Measurements from ENCODE around the gene CUX1.
"Not testable (repeated sequence)": the region's sequence is repeated elsewhere in the genome, so short reads cannot be mapped to it uniquely, and the experiment has no call there.

Gene CUX1

GRCh38 chr7:101828301-101829020, 11.0 kb downstream of the CUX1 start:
- DNase-seq, result no peak

GRCh38 chr7:101829374-101829773, 11.9 kb downstream of the CUX1 start:
- DNase-seq, result no peak

- DNase-seq, result no peak
Observed at GRCh38 chr7:101829821-101830220, 12.4 kb downstream of the CUX1 start.

DNA sequence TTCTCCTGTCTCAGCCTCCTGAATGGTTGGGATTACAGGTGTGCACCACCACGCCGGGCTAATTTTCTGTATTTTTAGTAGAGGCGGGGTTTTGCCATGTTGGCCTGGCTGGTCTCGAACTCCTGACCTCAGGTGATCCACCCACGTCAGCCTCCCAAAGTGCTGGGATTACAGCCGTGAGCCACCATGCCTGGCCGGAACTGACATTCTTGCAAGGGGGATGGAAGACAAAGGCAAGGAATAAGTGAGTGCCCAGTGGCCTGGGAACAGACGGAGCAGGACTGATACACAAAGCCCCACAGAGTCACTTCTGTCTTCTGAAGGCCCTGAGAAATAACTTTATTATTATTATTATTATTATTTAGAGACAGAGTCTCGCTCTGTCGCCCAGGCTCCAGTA, 14.0 kb downstream of the CUX1 start:
- not testable (repeated sequence) for DNase-seq

DNA sequence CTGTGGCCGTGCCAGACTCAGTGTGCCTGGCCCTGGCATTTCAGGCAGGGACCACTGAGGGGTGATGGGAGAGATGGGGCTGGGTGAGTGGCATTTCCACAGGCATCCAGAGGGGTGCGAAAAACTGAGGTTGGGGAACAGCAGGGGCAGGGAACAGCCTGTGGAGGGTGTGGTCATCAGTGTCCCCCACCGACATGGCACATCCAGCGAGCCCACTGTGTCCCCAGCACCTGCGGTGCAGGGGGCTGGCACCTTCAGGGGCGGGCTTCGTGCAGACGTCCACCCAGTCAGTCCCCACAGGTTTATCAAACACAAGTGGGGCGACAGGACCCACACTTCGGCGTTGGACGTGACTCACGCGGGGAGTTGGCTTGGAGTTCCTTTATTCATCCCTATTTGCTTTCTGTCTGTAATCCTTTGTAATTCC, 14.8 kb downstream of the CUX1 start:
- DNase-seq, result no peak

DNA sequence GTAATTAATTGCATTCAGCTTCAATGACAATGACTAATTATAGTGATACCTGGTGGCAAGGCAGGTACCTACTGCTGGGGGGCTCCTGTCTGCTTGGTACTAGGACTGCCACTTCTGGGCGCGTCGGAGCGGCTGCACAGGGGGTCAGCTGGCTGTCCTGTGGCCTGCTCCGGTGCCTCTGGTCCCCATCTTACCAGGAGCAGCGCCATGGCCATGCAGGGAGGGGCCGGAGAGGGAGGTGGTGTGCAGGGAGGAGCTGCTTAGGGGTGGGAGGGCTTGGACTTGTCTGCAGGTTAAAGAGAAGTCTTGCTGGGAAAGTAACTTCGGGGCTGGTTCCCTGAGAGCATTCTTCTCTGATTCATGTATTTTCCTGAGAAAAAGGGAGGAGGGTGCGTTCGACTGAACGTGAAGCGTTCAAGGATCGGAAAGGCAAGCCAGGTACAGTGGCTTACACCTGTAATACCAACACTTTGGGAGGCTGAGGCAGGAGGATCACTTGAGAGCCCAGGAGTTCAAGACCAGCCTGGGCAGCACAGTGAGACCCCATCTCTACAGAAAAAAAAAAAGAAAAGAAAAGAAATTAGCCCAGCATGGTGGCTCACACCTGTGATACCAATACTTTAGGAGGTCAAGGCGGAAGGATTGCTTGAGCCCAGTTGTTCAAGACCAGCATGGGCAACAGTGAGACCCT, 15.4 kb downstream of the CUX1 start:
- no peak for DNase-seq

- DNase-seq, result no peak
Observed at GRCh38 chr7:101833799-101834198, 16.4 kb downstream of the CUX1 start.

- no peak for DNase-seq
Observed at GRCh38 chr7:101835136-101835535, 17.7 kb downstream of the CUX1 start.

DNA sequence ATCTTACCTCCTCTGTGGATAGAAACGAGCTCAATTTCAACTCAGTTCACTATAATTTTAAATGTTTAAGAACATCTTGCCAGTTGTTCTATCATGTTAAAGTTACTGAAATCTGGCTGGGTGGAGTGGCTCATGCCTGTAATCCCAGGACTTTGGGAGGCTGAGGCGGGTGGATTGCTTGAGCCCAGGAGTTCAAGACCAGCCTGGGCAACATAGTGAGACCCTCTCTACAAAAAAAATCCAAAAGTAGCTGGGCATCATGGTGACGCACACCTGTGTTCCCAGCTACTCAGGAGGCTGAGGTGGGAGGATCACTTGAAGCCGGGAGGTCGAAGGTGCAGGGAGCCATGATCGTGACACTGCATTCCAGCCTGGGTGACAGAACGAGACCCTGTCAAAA, 20.0 kb downstream of the CUX1 start:
- not testable (repeated sequence) for DNase-seq

DNA sequence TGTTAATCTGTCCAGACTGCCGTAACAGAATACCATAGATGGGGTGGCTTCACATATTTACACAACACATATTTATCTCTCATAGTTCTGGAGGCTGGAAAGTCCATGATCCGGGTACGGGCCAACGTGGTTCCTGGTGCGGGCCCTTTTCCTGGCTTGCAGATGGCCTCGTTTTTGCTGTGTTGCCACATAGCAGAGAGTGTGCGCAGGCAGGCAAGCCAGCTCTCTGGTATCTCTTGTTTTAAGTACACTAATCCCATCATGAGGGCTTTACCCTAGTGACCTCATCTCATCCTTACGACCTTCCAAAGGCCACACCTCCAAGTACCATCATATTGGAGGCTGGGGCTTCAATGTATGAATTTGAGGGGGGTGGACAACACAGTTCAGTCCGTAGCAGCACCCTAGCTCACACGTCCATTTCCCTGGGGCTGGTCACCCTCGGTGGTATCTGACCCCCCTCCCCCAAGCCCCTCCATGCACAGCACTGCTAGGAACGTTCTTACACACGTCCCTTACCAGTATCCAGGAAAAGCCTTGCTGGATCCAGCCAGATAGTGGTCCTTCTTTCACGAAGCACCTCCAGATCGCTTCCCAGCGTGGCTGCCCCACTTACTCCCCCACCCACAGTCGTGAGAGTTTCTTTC, 21.5 kb downstream of the CUX1 start:
- DNase-seq, result no peak

DNA sequence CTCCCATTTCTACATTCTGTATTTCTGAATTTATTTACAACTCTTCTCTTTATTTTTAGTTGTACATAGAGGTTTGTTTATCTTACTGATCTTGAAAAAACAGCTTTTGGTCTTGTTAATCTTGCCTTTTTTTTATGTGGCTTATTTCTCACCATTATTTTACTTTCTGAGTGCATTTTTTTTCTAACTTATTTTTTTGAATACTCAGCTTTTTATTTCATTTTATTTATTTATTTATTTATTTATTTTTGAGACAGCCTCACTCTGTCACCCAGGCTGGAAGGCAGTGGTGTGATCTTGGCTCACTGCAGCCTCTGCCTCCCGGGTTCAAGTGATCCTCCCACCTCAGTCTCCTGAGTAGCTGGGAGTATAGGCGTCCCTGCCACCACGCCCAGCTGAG, 23.9 kb downstream of the CUX1 start:
- DNase-seq, result no peak

GRCh38 chr7:101843293-101844271, 26.2 kb downstream of the CUX1 start:
- DNase-seq, result no peak

DNA sequence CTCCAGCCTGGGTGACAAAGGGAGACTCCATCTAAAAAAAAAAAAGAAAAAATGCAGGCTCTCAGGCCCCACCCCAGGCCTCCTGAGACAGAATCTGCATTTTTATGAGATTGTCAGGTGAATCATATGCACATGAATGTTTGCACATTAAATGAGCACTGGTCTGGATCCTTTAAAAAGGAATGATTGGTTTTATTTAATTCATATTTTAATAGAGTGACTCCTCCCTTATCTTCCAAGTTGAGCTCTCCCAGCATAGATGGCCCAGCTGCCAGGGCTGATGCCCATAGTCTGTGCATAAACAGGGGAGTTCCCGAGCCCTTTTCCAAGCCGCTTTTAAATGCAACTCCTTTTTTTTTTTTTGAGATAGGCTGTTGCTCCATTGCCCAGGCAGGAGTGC, 28.5 kb downstream of the CUX1 start:
- DNase-seq, result no peak

GRCh38 chr7:101846800-101847538, 29.5 kb downstream of the CUX1 start:
- no peak for DNase-seq

DNA sequence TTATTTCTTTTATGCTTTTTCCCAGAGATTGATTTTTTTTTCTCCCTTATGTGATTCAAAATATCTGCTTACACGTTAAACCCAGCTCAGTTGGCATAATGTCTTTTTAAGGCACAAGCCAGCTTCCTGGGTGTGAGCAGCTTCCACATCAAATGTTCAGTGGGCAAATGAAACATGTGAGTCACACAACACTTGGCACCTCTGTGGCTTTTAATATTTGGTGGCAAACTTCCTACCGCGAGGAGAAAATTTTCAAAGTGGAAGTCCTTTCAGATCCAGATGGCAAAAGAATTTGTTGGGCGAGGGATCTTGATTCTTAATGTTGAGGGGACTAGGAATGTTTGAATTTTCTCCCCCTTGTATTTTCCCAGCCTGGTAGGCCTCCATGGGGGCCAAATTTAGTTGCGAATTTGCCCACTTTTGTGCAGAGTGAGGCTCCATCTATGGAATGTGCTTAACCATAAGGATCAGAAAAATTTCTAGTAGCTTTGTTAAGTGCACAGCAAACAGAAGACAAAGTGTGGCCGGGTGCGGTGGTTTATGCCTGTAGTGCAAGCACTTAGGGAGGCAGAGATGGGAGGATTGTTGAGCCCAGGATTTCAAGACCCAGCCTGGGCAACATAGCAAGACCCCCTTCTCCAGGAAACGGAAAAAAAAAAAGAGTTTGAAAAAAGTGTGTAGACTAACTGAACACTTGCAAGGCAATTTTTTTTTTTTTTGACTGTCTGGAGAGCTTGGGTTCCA, 31.0 kb downstream of the CUX1 start:
- no peak for DNase-seq

GRCh38 chr7:101849314-101849713, 31.9 kb downstream of the CUX1 start:
- DNase-seq, result not testable (repeated sequence)

- DNase-seq, result not testable (repeated sequence)
Observed at GRCh38 chr7:101852364-101852763, 34.9 kb downstream of the CUX1 start.

- DNase-seq, result no peak
Observed at GRCh38 chr7:101853684-101854083, 36.3 kb downstream of the CUX1 start.

DNA sequence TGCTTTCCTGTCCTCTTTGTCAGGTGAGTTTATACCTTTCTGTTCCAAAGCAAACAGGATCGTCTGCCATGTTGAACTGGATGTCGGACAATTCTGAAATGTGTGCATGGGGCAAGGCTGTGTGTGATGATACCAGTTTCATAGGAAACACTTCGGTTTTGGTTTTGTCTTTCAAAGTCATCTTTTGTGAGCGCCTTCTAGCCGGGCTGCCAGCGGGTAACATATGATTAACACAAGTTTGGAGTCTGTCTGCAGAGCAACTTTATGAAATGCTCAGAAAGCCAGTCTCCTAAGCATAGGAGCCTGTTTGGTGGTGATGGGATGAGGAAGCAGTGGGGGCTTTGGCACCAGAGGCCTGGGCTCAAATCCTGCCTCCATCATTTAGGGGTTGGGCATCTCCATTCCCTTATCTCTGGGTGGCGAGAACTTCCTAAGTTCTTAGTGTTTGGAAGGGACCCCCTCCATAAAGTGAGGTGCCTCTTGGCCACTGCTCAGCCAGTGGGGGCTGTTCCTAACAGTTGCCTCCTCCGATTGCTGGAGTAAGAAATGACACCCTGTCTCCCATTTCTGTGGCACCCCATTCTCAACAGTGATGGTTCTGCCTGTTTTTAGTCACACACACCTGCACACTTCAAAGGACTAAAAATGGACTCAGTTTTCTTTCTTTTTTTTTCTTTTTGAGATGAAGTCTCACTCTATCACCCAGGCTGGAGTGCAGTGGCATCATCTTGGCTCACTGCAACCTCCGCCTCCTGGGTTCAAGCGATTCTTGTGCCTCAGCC, 36.8 kb downstream of the CUX1 start:
- DNase-seq, result no peak
